Measurements from ENCODE around the gene GALNT13. TPM values are rescaled to one million over a fixed set of nuclear protein-coding genes. Genes with fewer than 3 reads are reported as not detected.

The GALNT13 gene
- total RNA-seq, 2 experiments from 2014 or later: not detected

GRCh38 chr2:153912798-153913396 is 41.2 kb downstream of the GALNT13 start:
- H3K4me1 ChIP-seq (ENCODE audit: insufficient read depth, low read length): no peaks in the 10 kb centered on the region
- no peaks in the 10 kb centered on the region for H3K36me3 ChIP-seq (ENCODE audit: insufficient read depth, low read length)
- TF ChIP-seq, protein P1, sequence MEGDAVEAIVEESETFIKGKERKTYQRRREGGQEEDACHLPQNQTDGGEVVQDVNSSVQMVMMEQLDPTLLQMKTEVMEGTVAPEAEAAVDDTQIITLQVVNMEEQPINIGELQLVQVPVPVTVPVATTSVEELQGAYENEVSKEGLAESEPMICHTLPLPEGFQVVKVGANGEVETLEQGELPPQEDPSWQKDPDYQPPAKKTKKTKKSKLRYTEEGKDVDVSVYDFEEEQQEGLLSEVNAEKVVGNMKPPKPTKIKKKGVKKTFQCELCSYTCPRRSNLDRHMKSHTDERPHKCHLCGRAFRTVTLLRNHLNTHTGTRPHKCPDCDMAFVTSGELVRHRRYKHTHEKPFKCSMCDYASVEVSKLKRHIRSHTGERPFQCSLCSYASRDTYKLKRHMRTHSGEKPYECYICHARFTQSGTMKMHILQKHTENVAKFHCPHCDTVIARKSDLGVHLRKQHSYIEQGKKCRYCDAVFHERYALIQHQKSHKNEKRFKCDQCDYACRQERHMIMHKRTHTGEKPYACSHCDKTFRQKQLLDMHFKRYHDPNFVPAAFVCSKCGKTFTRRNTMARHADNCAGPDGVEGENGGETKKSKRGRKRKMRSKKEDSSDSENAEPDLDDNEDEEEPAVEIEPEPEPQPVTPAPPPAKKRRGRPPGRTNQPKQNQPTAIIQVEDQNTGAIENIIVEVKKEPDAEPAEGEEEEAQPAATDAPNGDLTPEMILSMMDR (IDR thresholded peaks at IDR 0.05): no peak
- ATAC-seq (ENCODE audit: poor library complexity) (no peak), DNase-seq (no peak)
- Mint-ChIP-seq H3K27ac (no peak overlapping the region), H3K36me3 (ENCODE audit: low read depth) (no peaks in the 10 kb centered on the region), H3K4me1 (ENCODE audit: low read depth) (no peaks in the 10 kb centered on the region), H3K4me3 (no peak overlapping the region), H3K27me3 (no peaks in the 10 kb centered on the region), H3K9me3 (peaks cover 25% of the 10 kb centered on the region)
- ChIA-PET CTCF (no interaction called here), POLR2A (no interaction called here)
- H3K4me3 ChIP-seq (ENCODE audit: low read length): no peak overlapping the region
- no peaks in the 10 kb centered on the region for H3K27me3 ChIP-seq (ENCODE audit: control insufficient read depth in 1 of 2, insufficient read depth in 2 of 2, low read length in 2 of 2)
- intact Hi-C loops (cut with DNase I, micrococcal nuclease): no loop called here
- H3K9me3 ChIP-seq (ENCODE audit: control insufficient read depth in 1 of 2, insufficient read depth in 1 of 2, low read length in 2 of 2): peaks cover 0 to 14% of the 10 kb centered on the region in 2 experiments
- no peak overlapping the region for H3K27ac ChIP-seq (ENCODE audit: low read depth in 1 of 2, low read length in 2 of 2)

DNA sequence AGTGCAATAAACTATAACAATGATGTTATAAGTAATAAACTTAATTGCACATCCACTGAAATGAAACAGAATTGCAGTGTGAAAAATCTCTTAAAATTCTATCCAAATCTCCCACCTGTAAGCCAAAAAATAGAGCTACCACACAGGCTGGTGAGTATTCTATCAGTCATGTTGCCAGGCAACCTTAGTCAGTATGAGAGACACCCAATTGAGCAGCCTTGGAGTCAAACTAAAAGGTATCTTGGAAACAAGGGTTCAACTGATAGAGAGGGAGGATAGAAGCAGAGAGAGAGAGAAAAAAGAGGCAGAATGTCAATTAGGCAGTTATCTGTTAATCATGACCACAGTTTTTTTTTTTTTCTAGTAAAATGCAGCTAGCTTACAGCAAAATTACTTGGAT is 45.8 kb downstream of the GALNT13 start:
- H3K4me1 Mint-ChIP-seq (ENCODE audit: low read depth): no peaks in the 10 kb centered on the region
- H3K9me3 ChIP-seq (ENCODE audit: control insufficient read depth in 1 of 2, insufficient read depth in 1 of 2, low read length in 2 of 2): peaks cover 0 to 14% of the 10 kb centered on the region in 2 experiments
- H3K36me3 ChIP-seq (ENCODE audit: insufficient read depth, low read length): no peaks in the 10 kb centered on the region
- no peaks in the 10 kb centered on the region for H3K27me3 ChIP-seq (ENCODE audit: control insufficient read depth in 1 of 2, insufficient read depth in 2 of 2, low read length in 2 of 2)
- H3K9me3 Mint-ChIP-seq: peaks cover 5% of the 10 kb centered on the region
- TF ChIP-seq, protein P1 (IDR thresholded peaks at IDR 0.05): no peak
- DNase-seq (no peak), ATAC-seq (ENCODE audit: poor library complexity) (no peak)
- H3K27ac Mint-ChIP-seq: no peak overlapping the region
- H3K36me3 Mint-ChIP-seq (ENCODE audit: low read depth): no peaks in the 10 kb centered on the region
- H3K27me3 Mint-ChIP-seq: no peaks in the 10 kb centered on the region
- no peak overlapping the region for H3K27ac ChIP-seq (ENCODE audit: low read depth in 1 of 2, low read length in 2 of 2)
- intact Hi-C loops (cut with DNase I, micrococcal nuclease): no loop called here
- H3K4me3 Mint-ChIP-seq: no peak overlapping the region
- ChIA-PET CTCF (no interaction called here), POLR2A (no interaction called here)
- H3K4me3 ChIP-seq (ENCODE audit: low read length): no peak overlapping the region
- H3K4me1 ChIP-seq (ENCODE audit: insufficient read depth, low read length): no peaks in the 10 kb centered on the region

DNA sequence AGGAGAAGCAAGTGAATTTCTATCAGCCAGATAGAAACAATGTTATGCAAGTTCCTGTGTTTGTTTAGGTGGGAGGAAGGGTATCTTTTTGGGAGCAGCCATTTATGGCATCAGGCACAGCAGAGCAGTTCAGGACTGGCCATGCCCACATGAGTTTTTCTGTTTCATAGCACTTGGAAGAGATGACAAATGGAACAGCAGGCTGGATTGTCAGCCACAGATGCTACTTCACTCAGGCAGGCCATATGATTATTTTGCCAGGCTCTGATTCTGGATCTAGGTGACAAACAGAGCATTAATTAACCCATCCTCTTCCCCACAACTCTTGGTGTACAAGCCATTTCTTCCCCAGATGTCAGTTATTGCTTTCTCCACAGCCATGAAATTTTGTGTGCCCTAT is 63.8 kb downstream of the GALNT13 start:
- ATAC-seq (ENCODE audit: poor library complexity) (no peak), DNase-seq (no peak)
- TF ChIP-seq, protein P1 (IDR thresholded peaks at IDR 0.05): no peak
- no peak overlapping the region for H3K4me3 Mint-ChIP-seq
- peaks cover 0 to 8% of the 10 kb centered on the region in 2 experiments for H3K9me3 ChIP-seq (ENCODE audit: control insufficient read depth in 1 of 2, insufficient read depth in 1 of 2, low read length in 2 of 2)
- no peaks in the 10 kb centered on the region for H3K4me1 ChIP-seq (ENCODE audit: insufficient read depth, low read length)
- H3K36me3 ChIP-seq (ENCODE audit: insufficient read depth, low read length): no peaks in the 10 kb centered on the region
- no peaks in the 10 kb centered on the region for H3K36me3 Mint-ChIP-seq (ENCODE audit: low read depth)
- no peaks in the 10 kb centered on the region for H3K27me3 ChIP-seq (ENCODE audit: control insufficient read depth in 1 of 2, insufficient read depth in 2 of 2, low read length in 2 of 2)
- ChIA-PET CTCF (no interaction called here), POLR2A (no interaction called here)
- H3K27ac Mint-ChIP-seq: no peak overlapping the region
- no peaks in the 10 kb centered on the region for H3K4me1 Mint-ChIP-seq (ENCODE audit: low read depth)
- no peak overlapping the region for H3K27ac ChIP-seq (ENCODE audit: low read depth in 1 of 2, low read length in 2 of 2)
- intact Hi-C loops (cut with DNase I, micrococcal nuclease): no loop called here
- H3K9me3 Mint-ChIP-seq: peaks cover 10% of the 10 kb centered on the region
- H3K4me3 ChIP-seq (ENCODE audit: low read length): no peak overlapping the region
- H3K27me3 Mint-ChIP-seq: no peaks in the 10 kb centered on the region
